Tibial nerve (tissue), 4 donors: ENCODE measurements around the gene CCDC106. TPM values are rescaled to one million over a fixed set of nuclear protein-coding genes. Genes with fewer than 3 reads are reported as not detected.

Source experiments
- DNase-seq, 2 donors: peaks; one replicate each; pipeline ENCODE4 v3.0.0-alpha.2; 2019; ENCODE audit warnings: low spot score in 2 of 2
- H3K27ac ChIP-seq, 4 donors: fragments of 200-600 bp; sonication (generic) in 3 of 4; one replicate each; pipeline ENCODE4 v1.5.1; 2017 to 2019; ENCODE audit warnings: mild to moderate bottlenecking in 1 of 4
- H3K27me3 ChIP-seq, 2 donors: fragments of 200-600 bp; sonication (generic) in 1 of 2; one replicate each; pipeline versions ENCODE4 v1.5.1 to v1.6.0; 2017 to 2019
- H3K36me3 ChIP-seq, 3 donors: fragments of 200-600 bp; sonication (generic); one replicate each; pipeline ENCODE4 v1.5.1; 2018 to 2019
- H3K4me1 ChIP-seq, 4 donors: fragments of 200-600 bp; sonication (generic) in 3 of 4; one replicate each; pipeline ENCODE4 v1.5.1; 2017 to 2019
- H3K4me3 ChIP-seq, 4 donors: fragments of 200-600 bp; sonication (generic) in 3 of 4; one replicate each; pipeline ENCODE4 v1.5.1; 2017 to 2019; ENCODE audit warnings: mild to moderate bottlenecking in 1 of 4, moderate library complexity in 1 of 4
- H3K9me3 ChIP-seq, 4 donors: fragments of 200-600 bp; sonication (generic) in 3 of 4; one replicate each; pipeline ENCODE4 v1.5.1; 2017 to 2019
- CTCF ChIP-seq, 5 experiments: fragments of 200-600 bp in 3 of 5; fragments of 450-650 bp in 2 of 5; sonication (generic) in 3 of 5; IDR thresholded peaks; one replicate each; pipeline ENCODE4 v1.5.1; 2016 to 2019; ENCODE audit warnings: antibody characterized with exemption in 5 of 5, mild to moderate bottlenecking in 3 of 5, moderate library complexity in 2 of 5
- EP300 ChIP-seq, 2 donors: sonication (generic); formaldehyde crosslinking; IDR thresholded peaks; one replicate each; pipeline ENCODE4 v1.6.1; 2017; ENCODE audit warnings: antibody characterized with exemption in 2 of 2, mild to moderate bottlenecking in 1 of 2
- POLR2A ChIP-seq, 2 donors: fragments of 450-650 bp; IDR thresholded peaks; one replicate each; pipeline ENCODE4 v1.6.1; 2017; ENCODE audit warnings: antibody characterized with exemption in 2 of 2, mild to moderate bottlenecking in 2 of 2, moderate library complexity in 2 of 2
- whole genome bisulfite sequencing, 2 donors: methylation state at CpG; one replicate each; pipeline ENCODE4 v1.1.5; 2018; 5-methylcytosine and 5-hydroxymethylcytosine counted together
- total RNA-seq, 4 donors: library from RNA; depleted of rRNA; stranded (reverse); fragments of >200 nt; gene quantifications; one replicate each; pipeline ENCODE4 v1.1.0, GENCODE V29; 2016

Gene CCDC106
- total RNA-seq, 4 donors from 2014 or later = 14.5 to 39.6 (median 16.1) TPM

GRCh38 chr19:55667958-55668357, 19.9 kb downstream of the CCDC106 start:
- Histone ChIP-seq H3K36me3 (peaks cover 6 to 89% (median 44%) of the 10 kb centered on the region in 3 donors), H3K4me3 (no peak overlapping the region), H3K4me1 (peaks cover 0 to 9% (median 0%) of the 10 kb centered on the region in 4 donors), H3K27ac (peak overlapping the region in 1 of 4 donors; percentile 16), H3K27me3 (no peaks in the 10 kb centered on the region), H3K9me3 (no peaks in the 10 kb centered on the region)
- WGBS, 2 donors = 81 to 84% methylated on average over 10 to 11 of the region's 11 CpGs
- DNase-seq = no peak
- TF ChIP-seq EP300 (IDR thresholded peaks at IDR 0.05) (no peak), CTCF (IDR thresholded peaks at IDR 0.05) (no peak), POLR2A (IDR thresholded peaks at IDR 0.05) (no peak)

DNA sequence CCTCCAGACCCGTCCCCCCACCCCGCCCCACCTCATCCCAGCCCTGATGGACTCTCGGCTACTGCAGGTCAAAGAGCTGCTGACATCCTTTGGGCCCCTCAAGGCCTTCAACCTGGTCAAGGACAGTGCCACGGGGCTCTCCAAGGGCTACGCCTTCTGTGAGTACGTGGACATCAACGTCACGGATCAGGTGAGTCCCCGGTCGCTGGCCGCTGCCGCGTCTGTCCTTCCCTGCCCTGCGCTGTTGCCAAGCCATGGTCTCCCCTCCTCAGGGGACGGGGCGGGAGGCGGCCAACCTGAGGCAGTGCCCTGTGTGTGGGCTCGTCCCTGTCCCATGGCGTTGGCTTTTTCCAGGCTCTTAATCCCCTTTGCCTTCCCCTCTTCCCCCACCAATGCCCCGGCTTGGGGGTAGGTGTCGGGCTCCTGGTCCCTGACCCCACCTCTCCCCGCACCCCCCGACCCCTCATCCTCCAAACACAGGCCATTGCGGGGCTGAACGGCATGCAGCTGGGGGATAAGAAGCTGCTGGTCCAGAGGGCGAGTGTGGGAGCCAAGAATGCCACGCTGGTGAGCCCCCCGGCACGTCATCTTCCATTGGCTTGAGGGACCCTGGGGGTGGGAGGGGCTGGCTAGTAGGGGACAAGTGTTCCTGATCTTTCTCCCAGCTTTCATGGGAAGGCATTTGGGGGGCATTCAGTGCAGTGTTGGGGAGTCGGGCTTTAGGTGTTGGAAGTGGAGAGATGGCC, 20.8 kb downstream of the CCDC106 start:
- WGBS, 2 donors = 82 to 85% methylated on average over 21 to 28 of the region's 30 CpGs
- no peak overlapping the region for H3K27ac ChIP-seq
- peaks cover 0 to 14% (median 2%) of the 10 kb centered on the region in 4 donors for H3K4me1 ChIP-seq
- no peak for DNase-seq
- H3K36me3 ChIP-seq = peaks cover 6 to 89% (median 41%) of the 10 kb centered on the region in 3 donors
- no peaks in the 10 kb centered on the region for H3K27me3 ChIP-seq
- H3K4me3 ChIP-seq = no peak overlapping the region
- no peak for TF ChIP-seq POLR2A (IDR thresholded peaks at IDR 0.05)
- no peak for TF ChIP-seq EP300 (IDR thresholded peaks at IDR 0.05)
- no peak for TF ChIP-seq CTCF (IDR thresholded peaks at IDR 0.05)
- H3K9me3 ChIP-seq = no peaks in the 10 kb centered on the region

GRCh38 chr19:55669418-55670279, 21.6 kb downstream of the CCDC106 start:
- Histone ChIP-seq H3K27me3 (no peaks in the 10 kb centered on the region), H3K27ac (no peak overlapping the region), H3K36me3 (peaks cover 6 to 84% (median 40%) of the 10 kb centered on the region in 3 donors), H3K9me3 (no peaks in the 10 kb centered on the region), H3K4me3 (no peak overlapping the region), H3K4me1 (peaks cover 0 to 23% (median 6%) of the 10 kb centered on the region in 4 donors)
- DNase-seq = no peak
- TF ChIP-seq EP300 (IDR thresholded peaks at IDR 0.05) = no peak
- no peak for TF ChIP-seq POLR2A (IDR thresholded peaks at IDR 0.05)
- WGBS, 2 donors = 82 to 84% methylated on average over 36 to 43 of the region's 43 CpGs

- H3K4me1 ChIP-seq = peaks cover 0 to 24% (median 6%) of the 10 kb centered on the region in 4 donors
- DNase-seq = no peak
- WGBS, 2 donors = 85 to 86% methylated on average over 19 to 22 of the region's 23 CpGs
- no peak overlapping the region for H3K27ac ChIP-seq
- no peaks in the 10 kb centered on the region for H3K9me3 ChIP-seq
- H3K4me3 ChIP-seq = no peak overlapping the region
- TF ChIP-seq EP300 (IDR thresholded peaks at IDR 0.05) = no peak
- no peak for TF ChIP-seq CTCF (IDR thresholded peaks at IDR 0.05)
- TF ChIP-seq POLR2A (IDR thresholded peaks at IDR 0.05) = no peak
- H3K36me3 ChIP-seq = peaks cover 6 to 76% (median 40%) of the 10 kb centered on the region in 3 donors
- no peaks in the 10 kb centered on the region for H3K27me3 ChIP-seq
Measured at GRCh38 chr19:55670280-55671053, 22.5 kb downstream of the CCDC106 start.

DNA sequence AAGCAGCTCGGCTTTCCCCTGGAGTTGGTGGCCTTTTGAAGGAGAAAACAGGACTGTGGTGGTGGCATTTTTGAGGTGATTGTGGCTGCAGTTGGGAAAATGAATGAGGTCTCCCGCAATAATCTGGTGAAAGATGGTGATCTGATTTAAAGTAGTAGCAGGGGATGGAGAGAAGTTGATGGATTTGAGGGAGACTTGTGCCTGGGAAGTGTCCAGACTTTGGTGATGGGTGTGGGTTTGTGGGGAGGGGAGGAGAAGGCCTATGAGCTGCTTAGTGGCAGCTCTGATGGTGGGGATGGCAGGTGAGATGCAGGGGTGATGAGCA, 23.0 kb downstream of the CCDC106 start:
- WGBS, 2 donors = 75 to 81% methylated on average over 2 of the region's 2 CpGs
- no peak overlapping the region for H3K4me3 ChIP-seq
- H3K36me3 ChIP-seq = peaks cover 6 to 71% (median 40%) of the 10 kb centered on the region in 3 donors
- no peaks in the 10 kb centered on the region for H3K27me3 ChIP-seq
- DNase-seq = no peak
- no peak overlapping the region for H3K27ac ChIP-seq
- TF ChIP-seq CTCF (IDR thresholded peaks at IDR 0.05) (no peak), POLR2A (IDR thresholded peaks at IDR 0.05) (no peak), EP300 (IDR thresholded peaks at IDR 0.05) (no peak)
- no peaks in the 10 kb centered on the region for H3K9me3 ChIP-seq
- H3K4me1 ChIP-seq = peaks cover 0 to 29% (median 10%) of the 10 kb centered on the region in 4 donors
